GM19324 (cell line): ENCODE measurements around the gene GALNT11.

ENCODE experiments used
- ATAC-seq: cut with Tn5 transposase; IDR thresholded peaks from one replicate; pipeline ENCODE4 v1.9.1; 2021; ENCODE audit warnings: mild to moderate bottlenecking, moderate library complexity; ENCODE audit not compliant: unreplicated experiment, low FRiP score

The GALNT11 gene

GRCh38 chr7:152108359-152108758 lies 82.9 kb downstream of the GALNT11 start:
- no peak for ATAC-seq

DNA sequence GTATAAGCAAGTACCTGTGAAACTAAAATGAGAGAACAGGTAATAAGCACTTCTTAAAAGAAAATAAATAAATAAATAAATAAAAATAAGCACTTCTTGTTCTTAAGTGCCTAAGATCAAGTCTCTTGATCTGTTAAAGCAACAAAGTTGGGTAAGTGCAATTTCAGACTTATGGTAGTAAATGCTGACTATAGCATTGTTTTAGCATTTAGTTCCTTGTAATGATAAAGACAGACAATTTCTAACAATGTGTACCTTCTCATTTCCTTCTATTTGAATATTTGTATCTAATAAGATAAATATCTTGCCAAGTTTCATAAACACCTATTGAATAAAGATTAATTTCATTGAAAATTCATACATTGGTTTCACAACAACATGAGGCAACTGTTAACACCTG lies 87.4 kb downstream of the GALNT11 start:
- no peak for ATAC-seq

DNA sequence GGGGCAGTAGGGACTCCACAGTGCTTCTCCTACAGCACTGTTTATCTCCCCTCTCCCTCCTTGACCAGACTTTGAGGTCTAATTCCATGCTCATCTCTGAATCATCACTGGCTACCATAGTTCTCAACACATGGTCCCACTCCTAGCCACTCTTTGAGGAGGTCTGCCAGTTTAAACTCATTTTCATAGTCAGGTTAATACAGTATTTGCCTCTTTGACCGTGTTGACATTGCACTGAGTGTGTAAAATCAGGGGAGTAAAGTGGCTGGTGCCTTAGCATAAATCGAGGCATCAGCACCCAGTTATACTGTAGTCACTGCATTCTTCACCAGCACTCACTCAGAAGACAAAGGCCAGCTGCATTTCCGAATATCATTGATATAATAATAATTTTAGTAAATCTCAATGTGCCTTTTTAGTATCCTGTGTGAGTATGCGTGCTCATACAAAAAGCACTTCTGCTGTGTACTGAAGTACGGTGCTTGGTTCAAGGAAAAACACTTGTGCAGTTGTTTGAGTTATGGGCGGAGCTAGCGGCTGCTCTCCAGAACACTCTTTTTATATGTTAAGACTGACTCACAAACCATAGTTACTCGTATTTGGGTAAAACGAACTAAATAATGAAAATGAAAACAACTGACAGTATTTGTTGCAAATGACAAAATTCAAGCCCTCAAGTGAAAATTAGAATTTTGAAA lies 89.7 kb downstream of the GALNT11 start:
- no peak for ATAC-seq

DNA sequence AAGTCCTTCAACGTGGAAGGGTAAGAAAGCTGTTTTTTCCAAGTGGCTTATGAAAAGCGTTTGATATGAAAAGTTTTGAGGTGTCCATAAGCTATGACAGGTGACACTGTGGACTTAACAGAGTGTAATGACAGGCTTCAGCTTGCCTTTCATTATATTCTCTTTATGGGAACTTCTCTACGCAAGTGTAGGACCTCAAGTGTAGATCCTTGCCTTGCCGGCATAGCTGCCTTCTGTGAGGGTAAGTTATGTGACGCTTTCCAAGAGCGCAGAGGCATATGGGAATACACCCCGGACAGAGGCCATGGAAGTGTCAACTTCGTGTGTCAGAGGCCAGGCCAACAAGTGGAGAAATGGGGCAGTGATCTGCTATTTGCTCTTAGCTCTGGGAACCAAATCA lies 91.9 kb downstream of the GALNT11 start:
- no peak for ATAC-seq

DNA sequence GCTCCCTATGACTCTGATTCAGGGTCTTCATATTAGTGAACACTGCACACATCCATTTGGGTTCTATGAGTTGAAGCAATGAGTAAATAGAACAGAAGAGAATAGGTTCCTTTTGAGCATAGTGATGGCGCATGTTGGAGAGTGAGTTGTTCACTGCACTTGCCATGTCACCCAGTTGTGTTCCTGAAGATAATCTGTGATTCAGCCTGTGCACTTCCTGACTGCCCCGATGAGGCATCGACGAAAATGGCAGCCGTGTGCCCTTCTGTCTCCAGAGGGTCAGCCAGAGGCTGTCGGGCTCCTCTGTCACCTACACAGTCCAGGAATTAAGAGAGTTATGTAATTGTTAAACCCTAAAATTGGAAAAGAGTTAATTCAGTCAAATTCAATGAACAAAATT lies 94.7 kb downstream of the GALNT11 start:
- ATAC-seq = no peak

- no peak for ATAC-seq
Measured at GRCh38 chr7:152120776-152121175, 95.3 kb downstream of the GALNT11 start.

DNA sequence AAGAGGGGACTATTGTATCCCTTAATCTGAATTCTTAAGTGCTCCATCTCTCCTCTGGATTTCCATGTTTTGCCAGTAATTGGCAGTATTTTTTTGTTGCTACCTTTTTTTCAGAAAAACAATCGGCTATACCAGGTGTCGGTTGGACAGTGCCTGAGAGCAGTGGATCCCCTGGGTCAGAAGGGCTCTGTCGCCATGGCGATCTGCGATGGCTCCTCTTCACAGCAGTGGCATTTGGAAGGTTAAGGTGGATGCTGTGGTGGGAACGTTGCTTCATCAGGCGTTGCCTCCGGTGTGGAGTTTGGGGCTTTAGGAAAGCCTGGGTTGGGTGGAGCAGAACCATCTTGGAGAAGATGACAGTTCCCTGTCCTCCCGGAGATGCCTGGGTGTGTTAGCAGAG lies 96.0 kb downstream of the GALNT11 start:
- no peak for ATAC-seq

DNA sequence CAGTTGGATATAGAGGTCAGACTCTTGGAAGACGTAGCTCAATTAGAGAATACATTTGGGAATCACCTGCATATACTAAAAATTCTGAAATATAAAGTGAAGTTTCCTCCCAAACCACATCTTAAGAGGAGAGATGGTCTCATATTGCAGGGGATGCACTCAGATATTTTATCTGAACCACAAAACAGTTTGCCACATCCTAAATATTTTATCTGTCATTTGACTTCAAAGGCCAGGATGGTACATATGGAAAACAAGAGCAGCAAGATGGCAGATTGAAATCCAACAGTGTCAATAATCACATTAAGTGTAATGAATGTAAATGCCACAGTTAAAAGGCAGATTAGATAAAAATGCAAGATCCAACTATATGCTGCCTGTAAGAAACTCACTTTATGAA lies 97.1 kb downstream of the GALNT11 start:
- no peak for ATAC-seq

DNA sequence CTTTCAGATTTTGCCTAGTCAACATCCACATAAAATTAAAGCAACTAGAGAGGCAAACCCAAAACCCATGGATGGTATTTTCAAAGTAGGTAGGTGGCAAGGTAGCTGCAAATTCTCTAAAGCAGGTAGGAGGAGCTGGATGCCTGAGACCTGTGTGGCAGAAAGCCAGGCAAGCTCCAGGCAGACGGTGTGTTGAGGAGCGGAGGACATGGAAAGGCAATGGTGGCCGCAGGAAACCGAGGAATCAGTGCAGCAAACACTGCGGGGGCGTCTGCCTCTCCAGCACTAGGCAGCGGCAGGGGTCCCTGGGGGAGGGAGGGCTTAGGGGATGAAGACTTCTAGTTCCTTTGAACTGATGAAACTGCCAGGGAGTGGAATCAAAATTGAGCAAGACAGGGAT lies 101.3 kb downstream of the GALNT11 start:
- no peak for ATAC-seq

DNA sequence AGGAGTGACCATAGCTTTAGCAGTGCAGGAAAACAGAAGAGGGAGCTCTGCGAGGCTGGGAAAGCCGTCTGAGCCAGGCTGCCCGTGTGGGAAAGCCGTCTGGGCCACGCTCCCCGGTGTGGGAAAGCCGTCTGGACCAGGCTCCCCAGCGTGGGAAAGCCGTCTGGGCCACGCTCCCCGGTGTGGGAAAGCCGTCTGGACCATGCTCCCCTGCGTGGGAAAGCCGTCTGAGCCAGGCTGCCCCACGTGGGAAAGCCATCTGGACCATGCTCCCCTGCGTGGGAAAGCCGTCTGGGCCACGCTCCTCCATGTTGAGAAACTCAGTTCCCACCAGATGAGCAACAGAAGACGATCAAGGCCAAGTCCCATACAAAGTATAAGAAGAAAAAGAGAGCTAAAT lies 101.8 kb downstream of the GALNT11 start:
- no peak for ATAC-seq

DNA sequence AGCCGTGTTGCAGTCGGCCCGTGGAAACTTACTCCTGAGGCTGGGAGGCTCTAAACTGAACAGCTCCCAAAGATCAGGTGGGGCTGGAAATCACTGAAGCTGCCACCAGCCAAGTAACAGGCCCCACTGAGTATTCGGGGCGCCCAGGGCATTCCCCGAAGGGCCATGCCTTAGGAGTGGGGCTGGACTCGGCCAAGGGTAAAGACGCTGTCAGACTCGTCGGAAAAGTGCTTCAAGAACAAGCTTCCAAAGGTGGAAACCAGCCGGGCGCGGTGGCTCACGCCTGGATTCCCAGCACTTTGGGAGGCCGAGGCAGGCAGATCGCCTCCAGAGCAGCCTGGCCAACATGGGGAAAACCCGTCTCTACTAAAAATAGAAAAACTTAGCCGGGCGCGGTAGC lies 102.8 kb downstream of the GALNT11 start:
- no peak for ATAC-seq

GRCh38 chr7:152128741-152129461 lies 103.4 kb downstream of the GALNT11 start:
- ATAC-seq = no peak

GRCh38 chr7:152129682-152130081 lies 104.2 kb downstream of the GALNT11 start:
- ATAC-seq = no peak

GRCh38 chr7:152130658-152131590 lies 105.5 kb downstream of the GALNT11 start:
- no peak for ATAC-seq

DNA sequence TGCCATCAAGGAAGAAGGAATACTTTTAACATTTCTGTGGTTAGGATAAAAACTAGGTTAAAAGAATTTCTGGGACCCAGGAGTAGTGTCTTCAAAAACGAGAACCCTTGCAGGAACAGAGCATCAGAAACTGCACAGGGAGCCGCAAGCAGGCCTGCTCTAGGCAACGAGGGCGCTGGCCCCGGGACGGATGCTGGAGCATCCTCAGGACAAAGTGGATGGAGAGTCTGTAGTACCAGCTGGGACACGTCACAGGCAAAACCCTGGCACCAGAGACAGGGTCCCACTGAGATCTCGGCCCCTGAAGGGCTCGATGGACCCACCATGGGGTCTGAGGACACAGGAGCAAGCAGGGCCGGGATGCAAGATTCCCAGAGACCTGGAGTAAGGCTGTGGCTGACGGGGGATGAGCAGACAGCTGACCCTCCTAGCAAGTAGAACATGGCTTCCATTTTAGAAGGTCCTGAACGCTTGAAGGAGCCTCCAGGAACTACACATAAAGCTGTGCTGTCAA lies 106.6 kb downstream of the GALNT11 start:
- no peak for ATAC-seq

GRCh38 chr7:152132812-152133211 lies 107.3 kb downstream of the GALNT11 start:
- ATAC-seq = no peak

GRCh38 chr7:152133804-152134203 lies 108.3 kb downstream of the GALNT11 start:
- no peak for ATAC-seq

DNA sequence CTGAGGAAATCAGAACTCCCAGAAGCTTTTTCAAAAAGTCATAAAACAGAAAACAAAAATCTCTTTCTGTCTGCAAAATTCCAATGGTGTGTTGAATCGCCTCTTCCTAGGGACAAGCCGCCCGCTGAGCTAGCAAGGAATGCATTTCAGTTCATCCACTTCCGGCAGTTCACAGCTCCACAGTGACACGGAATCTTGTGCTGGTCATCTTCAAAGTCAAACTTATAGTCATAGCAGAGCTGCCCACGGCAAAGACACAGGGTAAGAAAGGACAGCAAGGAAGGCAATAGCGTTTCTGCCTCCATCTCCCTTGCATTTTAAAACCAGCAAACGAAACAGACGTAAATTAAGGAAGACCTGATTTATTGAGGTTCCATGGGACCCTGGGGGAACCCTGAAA lies 111.2 kb downstream of the GALNT11 start:
- no peak for ATAC-seq

DNA sequence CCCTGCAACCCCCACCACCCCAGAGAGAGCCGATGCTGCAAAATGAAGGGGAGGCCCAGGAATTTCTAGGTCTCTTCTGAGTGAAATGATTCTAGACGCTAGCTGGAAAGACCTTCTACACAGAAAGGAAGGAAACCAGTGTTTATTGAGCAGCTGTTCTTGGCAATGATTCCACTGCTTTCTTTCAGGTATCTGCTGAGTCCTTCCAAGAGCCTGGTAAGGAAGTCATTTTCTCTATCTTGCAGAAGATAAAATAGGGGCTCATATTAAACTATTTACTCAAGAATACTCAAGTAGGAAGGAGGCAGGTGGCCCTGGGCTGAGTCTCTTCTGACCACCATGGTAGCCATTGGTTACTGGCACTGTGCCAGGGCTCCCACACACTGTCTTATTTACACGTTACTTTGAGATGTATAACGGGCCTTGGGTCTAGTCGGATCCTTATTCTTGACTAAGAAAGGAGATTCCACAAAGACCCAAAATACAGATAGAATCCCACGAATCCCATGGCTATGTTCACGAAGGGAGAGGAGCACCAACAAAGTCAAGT lies 112.1 kb downstream of the GALNT11 start:
- no peak for ATAC-seq

DNA sequence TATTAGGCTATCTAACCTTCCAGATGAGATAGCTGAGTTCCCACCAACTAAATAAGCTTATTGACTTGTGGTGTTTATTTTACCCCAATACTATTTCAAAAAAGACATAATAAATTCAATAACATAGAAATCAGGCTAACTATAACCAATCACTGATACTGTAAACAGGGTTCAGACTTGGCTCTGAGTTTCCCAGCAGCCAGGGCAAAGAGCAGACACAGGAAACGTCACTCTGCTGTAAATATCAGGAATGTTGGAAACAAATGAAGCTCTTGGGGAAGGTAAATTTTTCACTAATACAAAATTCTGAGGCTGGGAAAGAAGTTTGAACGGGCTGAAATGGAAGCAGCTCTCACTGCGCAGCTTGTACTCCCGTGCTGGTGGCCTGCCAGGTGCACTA lies 114.6 kb downstream of the GALNT11 start:
- no peak for ATAC-seq

DNA sequence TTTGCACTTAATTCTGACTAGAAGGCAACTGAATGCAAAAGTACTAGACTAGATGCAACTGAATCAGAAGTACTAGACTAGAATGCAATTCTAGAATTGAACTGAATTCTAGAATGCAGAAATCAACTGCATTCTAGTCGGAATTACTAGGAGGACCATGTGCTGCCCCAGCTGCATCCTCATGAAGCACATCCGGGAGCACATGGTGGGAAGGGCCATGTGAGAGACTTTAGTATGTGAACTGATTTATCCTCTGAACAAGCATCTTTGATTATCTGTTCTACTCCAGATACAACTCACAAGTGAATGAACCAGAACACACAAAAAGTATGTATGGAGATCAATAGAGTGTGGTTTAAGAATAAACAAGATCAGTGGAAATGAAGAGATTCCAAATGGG lies 115.1 kb downstream of the GALNT11 start:
- ATAC-seq = no peak
